ENCODE results near the gene TLL2. TPM values are rescaled to one million over a fixed set of nuclear protein-coding genes. Genes with fewer than 3 reads are reported as not detected.

The TLL2 gene
- total RNA-seq, 1 donor, result not detected

DNA sequence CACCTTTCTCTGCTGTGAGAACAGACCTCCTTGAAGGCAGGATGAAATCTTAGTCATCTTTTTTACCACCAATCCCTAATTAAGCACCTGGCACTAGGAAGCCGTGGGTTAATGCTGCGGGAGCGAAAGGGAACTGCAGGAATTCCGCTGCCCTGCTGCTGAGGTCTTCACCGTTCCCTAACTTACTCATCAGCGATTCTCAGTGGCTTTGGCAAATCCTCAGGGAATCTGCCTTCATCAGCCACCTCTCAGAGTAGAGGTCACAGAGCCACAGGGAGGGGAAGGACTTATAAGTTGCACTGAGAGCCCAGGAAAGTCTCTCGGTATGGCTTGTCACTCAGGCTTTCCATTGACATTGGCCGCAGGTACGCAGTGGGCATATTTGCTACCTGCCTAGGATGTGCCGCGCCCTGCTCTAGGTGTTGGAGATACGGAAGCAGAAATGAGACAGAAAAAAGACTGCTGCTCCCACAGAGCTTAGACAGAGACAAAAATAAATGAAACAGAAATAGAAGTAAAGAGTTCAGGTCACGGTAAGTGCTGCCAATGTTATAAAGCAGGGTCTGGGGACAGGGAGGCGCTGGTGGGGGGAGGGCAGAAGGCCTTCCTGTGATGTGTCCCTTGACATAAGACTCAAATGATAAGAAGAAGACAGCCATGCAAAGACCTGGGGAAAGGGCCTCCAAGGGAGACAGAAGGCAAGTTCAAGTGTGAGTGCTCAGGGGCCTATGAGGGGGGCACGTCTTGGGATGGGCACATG, 82.3 kb downstream of the TLL2 start:
- H3K9me3 ChIP-seq (ENCODE audit: low read depth, low read length), result no peaks in the 10 kb centered on the region
- H3K27me3 ChIP-seq (ENCODE audit: insufficient read depth, low read length), result peaks cover 9% of the 10 kb centered on the region
- H3K4me1 ChIP-seq (ENCODE audit: insufficient read depth, low read length), result no peaks in the 10 kb centered on the region
- H3K4me3 ChIP-seq (ENCODE audit: low read length), result no peak overlapping the region

DNA sequence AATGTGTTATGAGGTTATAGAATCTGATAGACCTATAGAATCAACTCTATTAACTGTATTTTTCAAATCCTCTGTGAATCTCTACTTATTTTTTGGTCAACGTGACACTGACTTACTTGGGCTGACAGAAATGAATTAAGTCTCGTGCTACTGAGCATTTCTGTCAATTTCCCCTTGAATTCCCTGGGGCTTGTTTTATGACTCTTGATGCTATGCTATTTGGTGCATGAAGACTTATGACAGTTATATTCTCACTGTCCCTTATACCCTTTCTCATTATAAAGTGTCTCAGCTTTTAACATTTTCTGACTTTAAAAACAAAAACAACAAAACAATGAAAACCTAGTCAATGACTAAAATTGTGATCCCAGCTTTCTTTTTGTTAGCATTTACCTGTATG, 86.4 kb downstream of the TLL2 start:
- H3K4me3 ChIP-seq (ENCODE audit: low read length), result no peak overlapping the region
- no peaks in the 10 kb centered on the region for H3K4me1 ChIP-seq (ENCODE audit: insufficient read depth, low read length)
- H3K9me3 ChIP-seq (ENCODE audit: low read depth, low read length), result no peaks in the 10 kb centered on the region
- peaks cover 10% of the 10 kb centered on the region for H3K27me3 ChIP-seq (ENCODE audit: insufficient read depth, low read length)

DNA sequence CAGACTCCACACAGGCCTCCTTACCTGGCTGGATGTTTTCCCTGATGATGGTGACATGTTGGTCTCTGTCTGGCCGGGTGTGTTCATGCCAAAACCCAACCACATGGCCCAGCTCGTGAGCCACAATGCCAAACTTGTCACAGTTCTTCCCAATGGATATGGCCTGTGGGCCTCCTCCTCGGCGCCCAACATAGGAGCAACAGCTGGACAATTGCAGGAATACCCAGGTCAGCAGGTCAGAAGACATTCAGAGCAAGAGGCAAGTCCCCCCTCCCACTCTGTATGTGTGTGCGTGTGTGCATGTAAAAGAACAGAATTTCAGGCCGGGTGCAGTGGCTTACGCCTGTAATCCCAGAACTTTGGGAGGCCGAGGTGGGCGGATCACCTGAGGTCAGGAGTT, 91.2 kb downstream of the TLL2 start:
- H3K9me3 ChIP-seq (ENCODE audit: low read depth, low read length), result no peaks in the 10 kb centered on the region
- peaks cover 10% of the 10 kb centered on the region for H3K27me3 ChIP-seq (ENCODE audit: insufficient read depth, low read length)
- H3K4me1 ChIP-seq (ENCODE audit: insufficient read depth, low read length), result no peaks in the 10 kb centered on the region
- H3K4me3 ChIP-seq (ENCODE audit: low read length), result no peak overlapping the region

DNA sequence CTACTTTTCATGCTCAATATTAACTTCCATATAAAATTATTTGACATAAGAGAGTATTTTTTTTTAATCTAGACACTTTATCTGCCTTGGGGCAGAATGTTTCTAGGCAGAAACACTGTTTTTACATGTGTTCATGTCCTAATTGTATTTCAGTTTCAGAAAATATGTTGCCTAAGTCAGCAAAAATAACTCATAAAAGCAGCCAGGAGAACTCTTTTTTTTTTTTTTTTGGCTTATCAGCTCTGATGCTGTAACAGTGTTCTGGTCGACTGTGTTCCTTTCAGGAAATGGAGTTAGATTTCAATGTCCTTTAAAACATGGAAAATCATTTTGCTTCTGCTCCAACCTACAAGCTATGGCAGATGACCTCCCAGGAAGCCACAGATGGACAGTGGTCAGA, 91.7 kb downstream of the TLL2 start:
- H3K4me3 ChIP-seq (ENCODE audit: low read length), result no peak overlapping the region
- peaks cover 7% of the 10 kb centered on the region for H3K27me3 ChIP-seq (ENCODE audit: insufficient read depth, low read length)
- H3K4me1 ChIP-seq (ENCODE audit: insufficient read depth, low read length), result no peaks in the 10 kb centered on the region
- H3K9me3 ChIP-seq (ENCODE audit: low read depth, low read length), result no peaks in the 10 kb centered on the region

DNA sequence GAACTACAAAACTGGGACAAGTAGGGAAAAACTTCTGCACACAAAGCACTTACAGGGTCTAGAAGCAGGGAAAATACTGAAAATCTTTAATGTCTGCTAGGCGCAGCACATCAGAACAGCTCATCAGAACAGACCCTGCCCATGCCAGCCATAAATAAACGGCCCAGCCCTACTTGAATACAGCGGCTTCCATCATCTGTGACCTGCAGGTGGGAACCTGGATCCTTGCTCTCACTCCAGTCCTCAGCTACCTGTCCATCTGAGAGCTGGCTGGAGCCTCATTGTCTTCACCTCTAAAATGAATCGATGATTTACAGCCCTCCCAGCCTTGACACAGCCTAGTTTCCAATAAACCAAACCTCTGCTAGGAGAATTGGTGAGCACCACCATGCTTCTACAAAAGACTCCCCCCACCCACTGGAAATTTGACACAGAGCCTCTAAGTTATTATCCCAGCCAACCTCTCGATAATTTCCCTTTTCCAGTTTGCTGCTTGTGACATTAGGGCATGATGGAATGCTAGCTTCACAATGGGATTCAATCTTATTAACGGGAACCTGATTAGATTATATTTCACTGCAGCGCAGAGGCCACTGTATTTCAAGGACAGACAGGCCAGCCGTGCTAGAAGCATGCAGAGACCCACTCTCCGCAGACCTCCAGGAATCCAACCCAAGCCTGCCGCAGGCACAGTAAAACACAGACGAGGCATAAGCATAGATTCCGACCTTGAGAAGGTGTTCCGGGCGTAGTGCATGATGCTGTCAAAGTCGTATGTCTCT, 93.3 kb downstream of the TLL2 start:
- H3K4me3 ChIP-seq (ENCODE audit: low read length), result no peak overlapping the region
- peaks cover 14% of the 10 kb centered on the region for H3K4me1 ChIP-seq (ENCODE audit: insufficient read depth, low read length)
- no peaks in the 10 kb centered on the region for H3K27me3 ChIP-seq (ENCODE audit: insufficient read depth, low read length)
- no peaks in the 10 kb centered on the region for H3K9me3 ChIP-seq (ENCODE audit: low read depth, low read length)

DNA sequence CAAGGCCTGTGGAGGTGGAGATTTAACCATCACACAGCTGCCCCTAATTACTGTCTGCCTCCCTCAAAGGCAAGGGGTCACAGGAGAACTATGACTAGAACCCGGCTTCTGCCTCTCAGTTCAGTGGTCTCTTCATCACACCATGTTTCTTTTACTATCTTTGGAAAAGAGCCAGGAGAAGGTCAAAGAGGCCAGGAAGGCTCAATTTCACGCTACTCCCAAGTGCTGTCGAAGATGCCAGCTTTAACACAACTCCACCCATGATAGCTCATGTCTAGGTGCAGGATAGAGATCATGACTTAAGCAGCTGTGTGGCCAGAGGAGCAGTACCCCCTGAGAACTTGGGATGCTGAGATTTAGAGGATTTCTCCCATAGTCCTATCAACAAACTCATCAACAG, 94.4 kb downstream of the TLL2 start:
- peaks cover 14% of the 10 kb centered on the region for H3K4me1 ChIP-seq (ENCODE audit: insufficient read depth, low read length)
- H3K4me3 ChIP-seq (ENCODE audit: low read length), result no peak overlapping the region
- H3K9me3 ChIP-seq (ENCODE audit: low read depth, low read length), result no peaks in the 10 kb centered on the region
- no peaks in the 10 kb centered on the region for H3K27me3 ChIP-seq (ENCODE audit: insufficient read depth, low read length)

DNA sequence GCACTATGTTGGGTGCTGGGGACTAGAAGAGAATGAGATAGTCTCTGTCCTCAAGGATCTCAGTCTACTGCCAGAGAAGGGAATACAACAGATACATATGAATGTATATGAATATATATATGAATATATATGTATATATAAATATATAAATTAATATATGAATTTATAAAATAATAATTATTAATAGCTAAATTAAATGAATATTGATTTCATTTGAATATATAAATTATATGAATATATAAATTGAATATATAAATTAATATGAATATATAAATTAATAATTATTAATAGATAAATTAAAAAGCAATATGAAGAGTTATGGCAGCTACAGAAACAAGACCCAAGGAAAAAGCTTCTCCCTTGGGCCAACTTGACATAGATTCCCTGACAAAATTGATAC, 95.1 kb downstream of the TLL2 start:
- Histone ChIP-seq H3K4me1 (ENCODE audit: insufficient read depth, low read length) (peaks cover 14% of the 10 kb centered on the region), H3K9me3 (ENCODE audit: low read depth, low read length) (no peaks in the 10 kb centered on the region), H3K4me3 (ENCODE audit: low read length) (no peak overlapping the region), H3K27me3 (ENCODE audit: insufficient read depth, low read length) (no peaks in the 10 kb centered on the region)

DNA sequence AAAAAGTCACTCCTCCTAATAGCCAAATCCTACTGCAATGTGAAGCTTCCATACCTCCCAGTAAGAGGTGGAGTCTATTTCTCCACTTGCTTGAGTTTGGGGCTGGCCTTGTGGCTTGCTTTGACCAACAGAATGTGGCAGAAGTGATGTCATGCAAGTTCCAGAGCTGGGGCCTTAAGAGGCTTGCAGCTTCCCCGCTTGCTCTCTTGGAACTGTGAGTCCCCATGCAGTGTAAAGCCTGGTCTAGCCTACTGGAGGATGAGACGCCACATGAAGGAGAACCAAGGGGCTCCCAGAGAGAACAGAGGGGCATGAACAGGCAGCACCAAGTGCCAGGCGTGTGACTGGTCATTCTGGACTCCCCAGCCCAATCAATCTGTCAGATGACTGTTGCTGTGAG, 96.3 kb downstream of the TLL2 start:
- Histone ChIP-seq H3K9me3 (ENCODE audit: low read depth, low read length) (no peaks in the 10 kb centered on the region), H3K4me1 (ENCODE audit: insufficient read depth, low read length) (peaks cover 14% of the 10 kb centered on the region)

DNA sequence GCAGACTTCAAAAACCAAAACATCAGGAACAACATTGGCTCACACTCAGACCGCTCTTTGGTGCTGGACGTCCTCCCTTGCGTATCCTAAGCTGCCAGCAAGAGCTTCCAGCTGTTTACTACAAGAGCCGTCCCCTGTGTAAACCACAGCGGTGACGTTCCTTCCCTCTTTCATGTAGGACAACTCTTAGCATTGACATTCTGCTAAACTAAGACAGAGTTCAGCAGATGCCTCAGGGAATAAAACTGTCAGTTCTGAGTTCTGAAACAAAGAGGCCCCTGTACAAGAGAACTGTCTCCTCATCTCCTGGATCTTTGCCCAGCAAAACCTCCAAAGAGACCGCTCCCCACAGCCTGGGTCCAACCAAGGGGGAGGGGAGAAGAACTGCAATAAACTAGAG, 97.1 kb downstream of the TLL2 start:
- Histone ChIP-seq H3K27me3 (ENCODE audit: insufficient read depth, low read length) (peaks cover 2% of the 10 kb centered on the region), H3K4me3 (ENCODE audit: low read length) (no peak overlapping the region), H3K4me1 (ENCODE audit: insufficient read depth, low read length) (peaks cover 14% of the 10 kb centered on the region), H3K9me3 (ENCODE audit: low read depth, low read length) (no peaks in the 10 kb centered on the region)

More for the DNA sequence above, 96.3 kb downstream of the TLL2 start:
- Histone ChIP-seq H3K4me3 (ENCODE audit: low read length) (no peak overlapping the region), H3K27me3 (ENCODE audit: insufficient read depth, low read length) (peaks cover 2% of the 10 kb centered on the region)

DNA sequence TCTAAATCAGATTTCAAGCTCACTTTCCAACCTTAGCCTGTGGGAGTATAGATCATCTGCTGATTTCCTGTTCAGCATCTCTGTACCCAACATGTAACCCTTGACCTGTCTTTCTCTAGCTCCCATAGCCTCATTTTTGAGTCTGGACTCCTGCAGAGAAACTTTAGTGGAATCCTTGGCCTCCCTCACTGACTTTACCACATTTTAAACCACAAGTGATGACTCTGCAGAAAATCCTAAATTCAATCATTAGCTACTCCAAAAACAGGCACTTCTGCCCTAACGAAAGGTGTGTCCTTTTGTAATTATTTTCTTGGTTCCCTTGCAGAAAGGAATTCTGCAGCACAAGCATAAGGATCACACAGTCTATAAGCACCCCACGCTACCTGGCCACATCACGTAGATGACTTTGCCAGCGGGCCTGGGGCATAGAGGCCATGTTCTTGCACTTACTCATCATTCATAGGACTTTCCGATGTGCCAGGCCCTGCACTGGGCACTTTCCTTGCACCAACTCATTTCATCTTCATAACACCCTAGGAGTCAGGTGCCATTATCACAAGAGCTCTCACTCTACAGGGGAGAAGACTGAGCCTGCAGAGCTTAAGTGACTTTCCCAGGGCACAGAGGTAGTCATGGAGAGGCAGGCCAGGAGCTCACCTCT, 97.7 kb downstream of the TLL2 start:
- H3K4me1 ChIP-seq (ENCODE audit: insufficient read depth, low read length), result peaks cover 14% of the 10 kb centered on the region
- H3K4me3 ChIP-seq (ENCODE audit: low read length), result no peak overlapping the region

DNA sequence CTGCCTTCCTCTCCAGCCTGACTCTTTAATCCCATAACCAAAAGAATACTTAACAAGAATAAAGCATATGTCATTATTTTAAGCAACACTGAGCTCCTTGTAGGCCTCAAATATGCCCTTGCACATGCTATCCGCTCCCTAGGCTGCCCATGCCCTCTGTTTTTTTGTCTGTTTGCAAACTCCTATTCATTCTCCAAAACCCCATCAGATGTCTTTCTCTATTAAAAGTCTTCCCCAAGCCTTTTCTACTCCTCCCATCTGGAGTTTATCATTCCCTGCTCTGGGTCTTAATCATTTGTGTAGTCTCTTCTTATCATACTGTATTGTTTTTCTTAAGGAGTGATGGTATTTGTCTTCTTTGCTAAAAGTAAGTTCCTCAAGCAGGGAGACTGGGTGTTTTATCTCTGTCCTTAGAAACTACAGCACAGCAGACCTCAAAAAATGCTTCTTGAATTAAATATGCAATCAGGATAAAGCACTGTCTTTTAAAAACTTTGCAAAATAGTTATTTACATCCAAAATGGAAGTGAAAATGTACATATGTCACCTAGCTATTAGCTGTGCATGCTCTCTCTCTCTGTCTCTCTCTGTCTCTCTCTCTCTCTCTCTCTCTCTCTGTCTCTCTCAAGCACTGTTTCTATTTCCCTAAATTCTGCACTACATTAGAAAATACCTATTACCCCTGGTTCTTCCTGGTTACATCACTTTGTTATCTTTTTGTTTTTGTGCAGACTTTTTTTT, 98.4 kb downstream of the TLL2 start:
- no peaks in the 10 kb centered on the region for H3K9me3 ChIP-seq (ENCODE audit: low read depth, low read length)
- no peak overlapping the region for H3K4me3 ChIP-seq (ENCODE audit: low read length)
- H3K4me1 ChIP-seq (ENCODE audit: insufficient read depth, low read length), result peaks cover 14% of the 10 kb centered on the region
- H3K27me3 ChIP-seq (ENCODE audit: insufficient read depth, low read length), result peaks cover 2% of the 10 kb centered on the region

More for the DNA sequence above, 97.7 kb downstream of the TLL2 start:
- Histone ChIP-seq H3K27me3 (ENCODE audit: insufficient read depth, low read length) (peaks cover 2% of the 10 kb centered on the region), H3K9me3 (ENCODE audit: low read depth, low read length) (no peaks in the 10 kb centered on the region)

DNA sequence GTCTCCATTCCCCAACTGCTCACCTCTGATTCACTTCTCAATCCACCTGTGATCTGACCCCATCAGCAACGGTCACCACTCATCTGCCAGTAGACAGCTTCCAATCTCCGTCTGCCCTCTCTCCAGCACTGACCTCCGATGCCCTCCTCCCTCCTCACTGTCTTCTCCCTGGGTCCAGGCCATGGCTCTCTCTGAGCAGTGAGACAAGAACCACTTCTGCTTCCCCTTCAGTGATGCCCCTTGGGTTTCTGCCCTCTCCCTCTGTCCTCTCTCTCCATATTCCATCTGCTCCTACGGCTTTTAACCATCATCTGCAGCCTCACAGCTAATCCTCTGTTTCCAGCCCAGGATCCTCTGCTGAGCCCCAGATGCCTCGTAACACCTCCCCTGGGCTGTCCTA, 99.4 kb downstream of the TLL2 start:
- H3K4me3 ChIP-seq (ENCODE audit: low read length), result no peak overlapping the region
- H3K27me3 ChIP-seq (ENCODE audit: insufficient read depth, low read length), result peaks cover 2% of the 10 kb centered on the region
- no peaks in the 10 kb centered on the region for H3K9me3 ChIP-seq (ENCODE audit: low read depth, low read length)
- H3K4me1 ChIP-seq (ENCODE audit: insufficient read depth, low read length), result peaks cover 14% of the 10 kb centered on the region

DNA sequence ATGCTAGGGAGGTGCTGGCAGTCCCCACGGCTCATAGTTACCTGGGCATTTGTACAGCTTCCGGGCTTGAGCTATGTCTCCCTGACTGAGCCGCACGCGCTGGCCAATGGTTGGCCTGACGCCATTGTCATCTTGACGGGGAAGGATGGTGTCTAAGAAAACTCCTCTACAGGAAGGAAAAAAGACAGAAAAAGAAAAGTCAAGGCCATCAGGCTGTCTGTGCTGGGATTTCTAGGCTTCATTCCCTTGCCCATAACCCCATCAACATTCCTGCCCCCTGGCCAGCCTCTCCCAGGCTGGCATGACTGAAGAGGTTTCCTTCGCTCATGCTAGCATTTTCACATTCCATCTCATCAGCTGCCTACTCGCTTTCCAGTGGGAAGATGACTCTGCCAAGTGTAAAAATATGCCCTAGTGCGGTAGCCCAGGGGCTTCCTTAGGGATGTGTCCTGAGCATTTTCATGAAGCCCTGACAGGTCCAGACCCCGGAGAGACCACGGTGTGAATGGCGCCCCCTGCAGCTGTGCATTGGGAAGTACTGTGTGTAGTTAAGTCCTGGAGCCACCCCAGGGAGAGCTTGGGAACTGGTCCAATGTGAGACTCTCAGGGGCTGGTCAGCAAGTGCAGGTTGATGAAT, 100.5 kb downstream of the TLL2 start:
- Histone ChIP-seq H3K4me1 (ENCODE audit: insufficient read depth, low read length) (peaks cover 14% of the 10 kb centered on the region), H3K9me3 (ENCODE audit: low read depth, low read length) (no peaks in the 10 kb centered on the region), H3K4me3 (ENCODE audit: low read length) (no peak overlapping the region), H3K27me3 (ENCODE audit: insufficient read depth, low read length) (peaks cover 2% of the 10 kb centered on the region)

DNA sequence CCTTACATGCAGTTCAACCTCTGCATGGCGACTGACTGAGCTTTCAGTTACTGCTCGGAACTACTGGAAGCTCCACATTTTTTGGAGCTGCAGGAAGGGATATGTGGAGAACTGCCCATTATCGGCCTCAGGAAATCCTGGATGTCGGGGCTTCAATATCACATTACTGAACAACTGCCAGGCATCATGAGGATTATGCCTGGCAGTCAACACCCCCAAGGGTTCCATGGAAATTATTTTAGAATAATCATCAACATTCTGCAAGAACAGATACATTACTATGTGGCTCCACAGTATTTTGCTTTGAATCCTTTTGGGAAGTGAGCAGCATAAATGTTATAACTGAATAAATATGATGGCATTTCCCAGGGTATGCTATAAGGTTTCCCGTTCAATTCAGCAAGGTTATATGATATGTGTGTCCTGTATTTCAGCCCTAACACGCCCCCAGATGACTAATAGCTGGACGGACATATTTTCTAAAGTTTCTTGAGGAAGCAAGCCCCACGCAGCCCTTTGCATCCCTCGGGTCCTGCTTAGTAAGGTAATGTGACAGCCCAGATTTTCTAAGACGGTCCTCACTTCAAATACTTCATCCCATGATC, 101.9 kb downstream of the TLL2 start:
- H3K4me1 ChIP-seq (ENCODE audit: insufficient read depth, low read length), result peaks cover 13% of the 10 kb centered on the region
- peaks cover 2% of the 10 kb centered on the region for H3K27me3 ChIP-seq (ENCODE audit: insufficient read depth, low read length)
- H3K9me3 ChIP-seq (ENCODE audit: low read depth, low read length), result no peaks in the 10 kb centered on the region
- H3K4me3 ChIP-seq (ENCODE audit: low read length), result no peak overlapping the region
